GM23338 (cell line): ENCODE measurements around the gene C2CD4B. TPM values are rescaled to one million over a fixed set of nuclear protein-coding genes. Genes with fewer than 3 reads are reported as not detected.

Experiments used
- ATAC-seq: fragments of 200-7000 bp; cut with Tn5 transposase; 3 replicates; pipeline ENCODE4 v1.9.1; 2020
- DNase-seq: peaks from one replicate; pipeline ENCODE4 v3.0.0-alpha.2; 2015; ENCODE audit warnings: low spot score
- H2AFZ ChIP-seq: fragments of 200-600 bp; sonication (generic); 2 replicates; pipeline ENCODE4 v1.8.0; 2016; ENCODE audit warnings: antibody characterized with exemption, mild to moderate bottlenecking, moderate library complexity
- H3F3A ChIP-seq: fragments of 200-600 bp; sonication (generic); replicated peaks from 2 replicates; pipeline ENCODE4 v1.8.0; 2017; ENCODE audit warnings: antibody characterized with exemption, mixed run types, low read depth
- H3K27ac ChIP-seq: fragments of 200-600 bp; sonication (generic); 2 replicates; pipeline ENCODE4 v1.6.1; 2016; ENCODE audit warnings: low read depth
- H3K27me3 ChIP-seq: fragments of 200-600 bp; sonication (generic); 2 replicates; pipeline ENCODE4 v1.8.0; 2016; ENCODE audit warnings: mild to moderate bottlenecking, mixed run types, moderate library complexity; ENCODE audit not compliant: insufficient read depth
- H3K36me3 ChIP-seq: fragments of 200-600 bp; sonication (generic); 2 replicates; pipeline ENCODE4 v1.8.0; 2016; ENCODE audit warnings: mild to moderate bottlenecking; ENCODE audit not compliant: insufficient read depth
- H3K4me1 ChIP-seq: fragments of 200-600 bp; sonication (generic); 2 replicates; pipeline ENCODE4 v1.8.0; 2016; ENCODE audit warnings: mild to moderate bottlenecking, moderate library complexity; ENCODE audit not compliant: insufficient read depth
- H3K4me2 ChIP-seq: fragments of 200-600 bp; sonication (generic); 2 replicates; pipeline ENCODE4 v1.7.1; 2017; ENCODE audit warnings: mixed run types
- H3K4me3 ChIP-seq: fragments of 200-600 bp; sonication (generic); 2 replicates; pipeline ENCODE4 v1.6.1; 2016; ENCODE audit warnings: mixed run types
- H3K79me2 ChIP-seq: fragments of 200-600 bp; sonication (generic); replicated peaks from 2 replicates; pipeline ENCODE4 v1.8.0; 2017; ENCODE audit warnings: mild to moderate bottlenecking; ENCODE audit not compliant: insufficient read depth
- H3K9me2 ChIP-seq: fragments of 200-600 bp; sonication (generic); 2 replicates; pipeline ENCODE4 v1.8.0; 2017; ENCODE audit not compliant: insufficient read depth
- H4K20me1 ChIP-seq: fragments of 200-600 bp; sonication (generic); replicated peaks from 2 replicates; pipeline ENCODE4 v1.8.0; 2017; ENCODE audit warnings: mild to moderate bottlenecking; ENCODE audit not compliant: insufficient read depth
- H3K27ac Mint-ChIP-seq: 2 replicates; pipeline ENCODE4 v1.8.0; 2020; ENCODE audit warnings: inconsistent platforms, mild to moderate bottlenecking, moderate library complexity, mixed read lengths
- H3K27me3 Mint-ChIP-seq: 3 replicates; pipeline ENCODE4 v1.8.0; 2022; ENCODE audit warnings: low read depth, mild to moderate bottlenecking, moderate library complexity, mixed read lengths, inconsistent platforms; ENCODE audit not compliant: insufficient read depth, poor library complexity
- H3K36me3 Mint-ChIP-seq: 3 replicates; pipeline ENCODE4 v1.8.0; 2021; ENCODE audit warnings: low read depth, mild to moderate bottlenecking, inconsistent platforms, moderate library complexity, mixed read lengths
- H3K4me1 Mint-ChIP-seq: 3 replicates; pipeline ENCODE4 v1.8.0; 2020; ENCODE audit warnings: mild to moderate bottlenecking, inconsistent platforms, mixed read lengths
- H3K4me3 Mint-ChIP-seq: 3 replicates; pipeline ENCODE4 v1.8.0; 2021; ENCODE audit warnings: moderate library complexity, mild to moderate bottlenecking, inconsistent platforms, mixed read lengths
- H3K9me3 Mint-ChIP-seq: 3 replicates; pipeline ENCODE4 v1.8.0; 2020; ENCODE audit warnings: moderate library complexity, mild to moderate bottlenecking, inconsistent platforms, mixed read lengths
- CTCF ChIP-seq, 2 experiments: fragments of 200-600 bp in 1 of 2; sonication (generic) in 1 of 2; conservative IDR thresholded peaks; 2 replicates each; pipeline versions ENCODE4 v1.5.1 to v1.6.1; 2016 to 2017; ENCODE audit warnings: antibody characterized with exemption in 2 of 2, low read depth in 2 of 2, mild to moderate bottlenecking in 2 of 2, moderate library complexity in 1 of 2
- EZH2 ChIP-seq: fragments of 200-600 bp; sonication (generic); IDR thresholded peaks from one replicate; pipeline ENCODE4 v1.8.0; 2017; ENCODE audit warnings: antibody characterized with exemption, mild to moderate bottlenecking, low read depth; ENCODE audit not compliant: unreplicated experiment
- EZH2phosphoT487 ChIP-seq: fragments of 200-600 bp; sonication (generic); IDR thresholded peaks from one replicate; pipeline ENCODE4 v1.8.1; 2018; ENCODE audit warnings: antibody characterized with exemption; ENCODE audit not compliant: unreplicated experiment
- JUNB ChIP-seq: IDR thresholded peaks from one replicate; pipeline ENCODE4 v1.6.1; 2016; ENCODE audit warnings: antibody characterized with exemption; ENCODE audit not compliant: unreplicated experiment
- NANOG ChIP-seq: IDR thresholded peaks from 2 replicates; pipeline ENCODE4 v1.6.1; 2016; ENCODE audit warnings: antibody characterized with exemption, borderline replicate concordance
- POLR2AphosphoS5 ChIP-seq: IDR thresholded peaks from 2 replicates; pipeline ENCODE4 v1.6.1; 2016; ENCODE audit warnings: antibody characterized with exemption, low read depth
- ZNF331 ChIP-seq: fragments of 250-450 bp; sonication (Bioruptor Pico); IDR thresholded peaks from 2 replicates; pipeline ENCODE4 v1.5.0; 2020; ENCODE audit warnings: low read depth, mild to moderate bottlenecking, moderate library complexity
- ZNF462 ChIP-seq: fragments of 250-450 bp; sonication (Bioruptor Pico); IDR thresholded peaks from 2 replicates; pipeline ENCODE4 v1.5.0; 2020; ENCODE audit warnings: mild to moderate bottlenecking, moderate library complexity
- polyA plus RNA-seq: library from polyadenylated mRNA; unstranded; fragments of >200 nt; fragmentation: Nextera tagmentation; extraction: Ambion mirVana; gene quantifications from 2 replicates; pipeline ENCODE4 v1.2.1, GENCODE V29; 2016
- total RNA-seq: library from RNA; depleted of rRNA; stranded (reverse); fragments of >200 nt; shearing (Covaris generic); gene quantifications from 2 replicates; pipeline ENCODE4 v1.2.3, GENCODE V29; 2014

The C2CD4B gene
- total and polyA plus RNA-seq, 2 experiments from 2014 or later = 1.5 TPM; not detected in 1

- TF ChIP-seq ZNF462 (CRISPR knock-in tag) = no peak
These were observed 43.8 kb upstream of the C2CD4B start (continued) for GRCh38 chr15:62208884-62209283.

GRCh38 chr15:62208367-62208766 is 43.3 kb upstream of the C2CD4B start:
- peaks cover 14% of the 10 kb centered on the region; the same call in 1 of the 2 replicates for H3K9me2 ChIP-seq
- no peak overlapping the region for H2AFZ ChIP-seq
- H3K4me3 ChIP-seq = no peak overlapping the region
- ATAC-seq (no peak), DNase-seq (no peak)
- H3K79me2 ChIP-seq = no peaks in the 10 kb centered on the region
- peaks cover 13% of the 10 kb centered on the region for H3K36me3 Mint-ChIP-seq
- no peak overlapping the region for H3K27ac ChIP-seq
- H3F3A ChIP-seq = no peaks in the 10 kb centered on the region
- H3K4me3 Mint-ChIP-seq = no peak overlapping the region
- H3K9me3 Mint-ChIP-seq = peaks cover 41% of the 10 kb centered on the region
- H3K27me3 Mint-ChIP-seq = peaks cover 2% of the 10 kb centered on the region
- no peaks in the 10 kb centered on the region for H3K4me1 Mint-ChIP-seq
- H3K4me2 ChIP-seq = no peak overlapping the region
- no peaks in the 10 kb centered on the region for H3K27me3 ChIP-seq
- no peaks in the 10 kb centered on the region for H3K4me1 ChIP-seq
- no peak overlapping the region for H3K27ac Mint-ChIP-seq
- no peaks in the 10 kb centered on the region for H4K20me1 ChIP-seq
- 0 out of 2 replicates have a peak, but pooled peaks cover 4% of the 10 kb centered on the region for H3K36me3 ChIP-seq
- no peak for TF ChIP-seq ZNF462 (CRISPR knock-in tag)
- no peak for TF ChIP-seq CTCF (conservative IDR thresholded peaks at IDR 0.05; ENCODE audit: low read depth in 2 of 2)
- TF ChIP-seq EZH2 = no peak
- TF ChIP-seq POLR2AphosphoS5 = no peak
- no peak for TF ChIP-seq ZNF331 (CRISPR knock-in tag)
- no peak for TF ChIP-seq EZH2phosphoT487
- TF ChIP-seq NANOG = no peak
- no peak for TF ChIP-seq JUNB
